HFFc6 (cell line): Measurements from ENCODE around the gene DCAKD. TPM values are rescaled to one million over a fixed set of nuclear protein-coding genes. Genes with fewer than 3 reads are reported as not detected.
A peak's percentile ranks its signal among the peaks of the same experiment; 100 is the strongest.

Experiments used
- DNase-seq: peaks from one replicate; pipeline ENCODE4 v3.0.0-alpha.2; 2018
- H3K27ac Mint-ChIP-seq: 2 replicates; pipeline ENCODE4 v1.8.0; 2020; ENCODE audit warnings: mild to moderate bottlenecking, mixed read lengths
- H3K27me3 Mint-ChIP-seq: 2 replicates; pipeline ENCODE4 v1.8.0; 2021; ENCODE audit warnings: mild to moderate bottlenecking, moderate library complexity, mixed read lengths; ENCODE audit not compliant: insufficient read depth
- H3K36me3 Mint-ChIP-seq: 2 replicates; pipeline ENCODE4 v1.8.0; 2021; ENCODE audit warnings: low read depth, mixed read lengths
- H3K4me1 Mint-ChIP-seq: 2 replicates; pipeline ENCODE4 v1.8.0; 2020; ENCODE audit warnings: low read depth, mixed read lengths
- H3K4me3 Mint-ChIP-seq: 2 replicates; pipeline ENCODE4 v1.8.0; 2020; ENCODE audit warnings: mild to moderate bottlenecking, moderate library complexity, mixed read lengths
- H3K9me3 Mint-ChIP-seq: 2 replicates; pipeline ENCODE4 v1.8.0; 2020; ENCODE audit warnings: mild to moderate bottlenecking, mixed read lengths
- long read RNA-seq: library from polyadenylated mRNA; unstranded; transcript quantifications from one replicate; pipeline ENCODE4 v2.0.0, GENCODE V29; 2019
- total RNA-seq, 6 experiments: library from RNA; stranded (reverse); fragmentation: NEBNext Ultra II Directional; extraction: Animal tissue kit (Norgen Biotek cat#: 25700); gene quantifications; 2 replicates in 1 of 6; 3 replicates in 5 of 6; pipeline ENCODE4 v1.2.3, GENCODE V29; 2021
- TF ChIP-seq, protein P1 (sequence below): fragments of 200-600 bp; sonication (generic); IDR thresholded peaks from 2 replicates; pipeline ENCODE4 v1.5.0; 2021; ENCODE audit warnings: antibody characterized with exemption, mild to moderate bottlenecking

The DCAKD gene, protein sequence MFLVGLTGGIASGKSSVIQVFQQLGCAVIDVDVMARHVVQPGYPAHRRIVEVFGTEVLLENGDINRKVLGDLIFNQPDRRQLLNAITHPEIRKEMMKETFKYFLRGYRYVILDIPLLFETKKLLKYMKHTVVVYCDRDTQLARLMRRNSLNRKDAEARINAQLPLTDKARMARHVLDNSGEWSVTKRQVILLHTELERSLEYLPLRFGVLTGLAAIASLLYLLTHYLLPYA
- 10 to 100 TPM; 34.0 to 38.9 (median 35.8) TPM for total RNA-seq
- long read RNA-seq, transcript DCAKD-205 (5 exons, 990 nt) = minor isoform, 9 of 52 reads
- long read RNA-seq, transcript DCAKD-202 (5 exons, 2,030 nt) = major isoform, 18 of 52 reads
- long read RNA-seq, transcript DCAKD-208 (5 exons, 2,054 nt) = major isoform, 18 of 52 reads
- long read RNA-seq, partial matches to known transcripts = 1 of 52 reads
- long read RNA-seq, other reads (novel, unspliced or antisense) = 5 of 52 reads

DNA sequence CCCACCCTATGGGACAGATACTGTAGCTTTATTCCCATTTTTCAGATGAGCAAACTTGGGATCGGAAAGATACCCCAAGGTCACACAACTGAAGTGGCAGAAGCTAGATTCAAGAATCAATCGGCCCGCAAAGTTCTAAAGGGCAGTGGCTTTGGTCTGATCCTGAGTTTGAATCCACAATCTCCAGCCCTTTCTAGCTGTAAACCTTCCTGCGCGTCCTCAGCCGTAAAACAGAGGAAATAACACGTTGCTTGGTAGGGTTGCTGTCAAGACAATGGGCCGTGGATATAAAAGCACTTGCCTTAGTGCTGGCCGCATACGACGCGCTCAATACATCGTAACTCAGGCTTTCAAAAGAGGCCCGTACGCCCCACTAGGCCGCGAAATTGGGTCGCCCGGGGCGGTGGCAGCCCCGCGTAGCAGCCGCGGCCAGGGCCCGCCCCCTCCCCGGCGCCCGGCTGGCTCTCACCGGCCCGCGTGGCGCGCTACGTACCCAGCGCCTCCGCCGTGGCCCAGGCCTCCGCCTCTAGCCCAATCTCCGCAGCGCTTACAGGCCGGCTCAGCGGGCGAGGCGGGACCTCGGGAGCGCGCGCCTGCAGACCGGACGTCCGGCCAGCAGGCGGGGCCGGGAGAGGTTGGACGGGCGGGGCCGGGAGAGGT, at the start of gene DCAKD:
Gene DCAKD, minus strand, starts transcription at position 573 of the 660 bp plus-strand sequence. CDS start 16,747 bp downstream, outside the sequence.
- H3K27ac Mint-ChIP-seq = peak within 1 kb of the TSS; percentile 99
- H3K4me1 Mint-ChIP-seq = peaks cover 35% of the 10 kb centered on the region
- DNase-seq = peak; percentile 93
- H3K9me3 Mint-ChIP-seq = no peaks in the 10 kb centered on the region
- H3K27me3 Mint-ChIP-seq = 0 out of 2 replicates have a peak, but pooled peaks cover 1% of the 10 kb centered on the region
- peaks cover 6% of the 10 kb centered on the region; the same call in 1 of the 2 replicates for H3K36me3 Mint-ChIP-seq
- TF ChIP-seq, protein P1, sequence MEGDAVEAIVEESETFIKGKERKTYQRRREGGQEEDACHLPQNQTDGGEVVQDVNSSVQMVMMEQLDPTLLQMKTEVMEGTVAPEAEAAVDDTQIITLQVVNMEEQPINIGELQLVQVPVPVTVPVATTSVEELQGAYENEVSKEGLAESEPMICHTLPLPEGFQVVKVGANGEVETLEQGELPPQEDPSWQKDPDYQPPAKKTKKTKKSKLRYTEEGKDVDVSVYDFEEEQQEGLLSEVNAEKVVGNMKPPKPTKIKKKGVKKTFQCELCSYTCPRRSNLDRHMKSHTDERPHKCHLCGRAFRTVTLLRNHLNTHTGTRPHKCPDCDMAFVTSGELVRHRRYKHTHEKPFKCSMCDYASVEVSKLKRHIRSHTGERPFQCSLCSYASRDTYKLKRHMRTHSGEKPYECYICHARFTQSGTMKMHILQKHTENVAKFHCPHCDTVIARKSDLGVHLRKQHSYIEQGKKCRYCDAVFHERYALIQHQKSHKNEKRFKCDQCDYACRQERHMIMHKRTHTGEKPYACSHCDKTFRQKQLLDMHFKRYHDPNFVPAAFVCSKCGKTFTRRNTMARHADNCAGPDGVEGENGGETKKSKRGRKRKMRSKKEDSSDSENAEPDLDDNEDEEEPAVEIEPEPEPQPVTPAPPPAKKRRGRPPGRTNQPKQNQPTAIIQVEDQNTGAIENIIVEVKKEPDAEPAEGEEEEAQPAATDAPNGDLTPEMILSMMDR = peak; percentile 33
- peak within 1 kb of the TSS; percentile 93 for H3K4me3 Mint-ChIP-seq

DNA sequence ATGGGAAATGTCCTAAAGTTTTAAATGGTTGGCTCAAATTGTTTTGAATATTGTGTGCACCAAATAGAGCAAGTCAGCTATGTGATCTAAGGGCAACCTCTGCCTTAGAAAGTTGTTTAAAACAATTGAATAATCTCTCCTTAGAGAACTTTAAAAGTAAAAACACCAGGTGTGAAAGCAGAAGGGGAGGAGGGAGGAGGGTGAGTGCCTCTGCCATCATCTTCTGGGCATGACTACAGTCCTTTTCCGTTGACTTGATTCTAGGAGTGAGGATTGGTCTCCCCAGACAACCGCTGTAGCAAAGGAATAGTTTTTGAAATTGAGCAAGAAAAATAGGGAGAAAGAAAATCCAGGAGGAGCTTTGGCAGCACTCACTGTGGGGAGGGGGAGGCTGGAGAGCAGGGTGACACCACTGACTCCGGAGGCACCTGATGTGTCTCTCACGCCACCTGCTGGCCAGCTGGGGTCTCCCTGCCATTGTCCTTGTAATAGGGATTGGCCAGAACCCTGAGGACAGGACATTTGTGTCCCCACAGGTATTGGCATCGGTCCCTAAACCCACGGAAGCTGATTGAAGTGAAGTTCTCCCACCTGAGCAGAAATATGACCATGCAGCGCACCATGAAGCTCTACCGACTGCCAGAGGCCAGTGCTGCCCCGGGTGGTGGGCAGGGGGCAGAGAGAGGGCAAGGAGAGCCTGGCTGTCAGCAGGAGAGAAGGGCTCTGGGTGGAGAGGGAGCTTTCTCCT, 47.6 kb upstream of the DCAKD start:
- Mint-ChIP-seq H3K27ac (peak overlapping the region; percentile 35), H3K4me3 (no peak overlapping the region), H3K36me3 (peaks cover 37% of the 10 kb centered on the region), H3K4me1 (peaks cover 22% of the 10 kb centered on the region), H3K27me3 (peaks cover 2% of the 10 kb centered on the region; the same call in 1 of the 2 replicates), H3K9me3 (no peaks in the 10 kb centered on the region)
- peak; percentile 60 for DNase-seq
- TF ChIP-seq, protein P1 = peak; percentile 90

DNA sequence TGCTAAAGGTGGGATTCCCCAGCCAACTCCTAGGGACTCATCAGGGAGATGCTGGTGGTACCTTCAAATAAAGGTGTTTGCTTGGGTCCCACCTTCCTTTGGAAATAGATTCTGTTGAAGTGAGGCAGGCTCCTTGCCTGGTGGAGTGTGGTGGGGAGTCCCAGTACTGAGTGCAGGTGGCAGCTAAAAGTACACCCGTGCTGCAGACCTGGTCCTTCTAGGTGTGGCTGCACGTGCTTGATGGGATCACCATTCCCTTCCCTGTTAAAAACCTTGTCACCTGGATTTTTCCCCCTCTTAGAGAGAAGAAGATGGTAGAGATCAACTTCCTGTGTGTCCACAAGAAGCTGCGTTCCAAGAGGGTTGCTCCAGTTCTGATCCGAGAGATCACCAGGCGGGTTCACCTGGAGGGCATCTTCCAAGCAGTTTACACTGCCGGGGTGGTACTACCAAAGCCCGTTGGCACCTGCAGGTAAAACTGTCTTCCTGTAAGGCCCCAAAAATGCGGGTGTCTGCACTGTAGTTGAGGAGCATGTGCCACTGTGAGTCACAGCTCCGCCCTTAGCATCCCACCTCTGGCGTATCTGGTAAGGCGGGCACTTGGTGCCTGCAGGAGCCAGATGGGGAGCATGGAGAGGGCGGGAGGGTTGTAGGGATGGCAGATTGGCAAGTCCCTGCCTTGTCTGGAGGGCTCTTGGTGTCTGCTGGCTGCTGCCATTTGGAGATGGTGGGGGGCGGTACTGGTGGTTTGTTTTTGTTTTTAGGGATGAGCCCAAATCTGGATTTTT, 46.8 kb upstream of the DCAKD start:
- no peaks in the 10 kb centered on the region for H3K9me3 Mint-ChIP-seq
- peaks cover 38% of the 10 kb centered on the region for H3K36me3 Mint-ChIP-seq
- no peak overlapping the region for H3K4me3 Mint-ChIP-seq
- H3K27me3 Mint-ChIP-seq = peaks cover 2% of the 10 kb centered on the region; the same call in 1 of the 2 replicates
- TF ChIP-seq, protein P1 = no peak
- no peak for DNase-seq
- peaks cover 30% of the 10 kb centered on the region for H3K4me1 Mint-ChIP-seq
- peak overlapping the region; percentile 35; the same call in 1 of the 2 replicates for H3K27ac Mint-ChIP-seq

DNA sequence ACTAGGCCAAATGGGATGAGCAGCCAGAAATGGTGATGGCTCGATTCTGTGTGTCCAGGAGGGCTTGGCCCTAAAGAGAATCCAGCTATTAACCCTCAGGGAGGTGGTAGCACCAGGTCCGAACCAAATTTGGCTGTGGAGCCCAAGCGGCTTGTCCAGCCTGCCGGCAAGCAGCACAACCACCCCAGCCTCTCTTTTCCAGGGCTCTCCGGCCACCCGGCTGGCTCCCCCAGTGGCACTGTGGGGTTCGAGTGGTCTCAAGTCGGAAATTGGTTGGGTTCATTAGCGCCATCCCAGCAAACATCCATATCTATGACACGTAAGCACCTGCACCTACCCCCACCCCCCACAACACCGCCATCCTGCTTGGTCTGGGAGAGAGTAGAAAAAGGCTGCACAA, 45.5 kb upstream of the DCAKD start:
- peaks cover 43% of the 10 kb centered on the region for H3K36me3 Mint-ChIP-seq

More for the DNA sequence above, 45.5 kb upstream of the DCAKD start:
- DNase-seq = no peak
- H3K9me3 Mint-ChIP-seq = no peaks in the 10 kb centered on the region; the same call in 1 of the 2 replicates
- no peak overlapping the region for H3K4me3 Mint-ChIP-seq
- H3K27ac Mint-ChIP-seq = no peak overlapping the region; the same call in 1 of the 2 replicates
- TF ChIP-seq, protein P1 = no peak
- peaks cover 37% of the 10 kb centered on the region for H3K4me1 Mint-ChIP-seq
- H3K27me3 Mint-ChIP-seq = no peaks in the 10 kb centered on the region
